Fibroblast of pulmonary artery (primary cell): Measurements from ENCODE around the gene GINS2.

ENCODE experiments used
- DNase-seq: peaks from one replicate; pipeline ENCODE4 v3.0.0-alpha.2; 2010; ENCODE audit warnings: low read depth
- H3K4me3 ChIP-seq: replicated peaks from 2 replicates; pipeline ENCODE4 v1.5.1; 2011; ENCODE audit warnings: low read depth, mild to moderate bottlenecking, control low read depth, low read length, moderate library complexity
- CTCF ChIP-seq: IDR thresholded peaks from 2 replicates; pipeline ENCODE4 v1.5.1; 2011; ENCODE audit warnings: mild to moderate bottlenecking, control low read depth, low read length, inconsistent platforms; ENCODE audit errors: missing control alignments

GINS2 gene

GRCh38 chr16:85673529-85674417 lies 15.0 kb downstream of the GINS2 start:
- no peak overlapping the region for H3K4me3 ChIP-seq
- peak; percentile 78 for DNase-seq
- TF ChIP-seq CTCF, result no peak

DNA sequence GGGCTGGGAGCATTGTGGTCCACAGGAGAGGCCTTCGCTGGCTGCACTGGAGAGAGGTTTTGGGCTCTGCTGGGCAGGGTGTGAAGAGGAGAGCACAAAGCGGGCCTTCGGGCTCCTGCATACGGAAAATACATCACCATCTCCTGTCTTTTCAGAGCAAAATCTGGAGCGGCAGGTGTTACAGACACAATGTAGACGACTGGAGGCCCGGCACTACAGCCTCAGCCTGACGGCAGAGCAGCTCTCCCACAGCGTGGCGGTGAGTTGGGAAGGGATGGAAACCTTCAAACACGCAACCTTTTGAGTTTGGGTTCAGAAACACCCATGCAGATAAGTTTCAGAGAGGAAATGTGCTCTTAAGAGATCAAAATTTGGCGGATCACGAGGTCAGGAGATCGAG lies 17.9 kb downstream of the GINS2 start:
- no peak for DNase-seq
- no peak overlapping the region for H3K4me3 ChIP-seq
- TF ChIP-seq CTCF, result no peak

GRCh38 chr16:85668676-85669424 lies 19.9 kb downstream of the GINS2 start:
- no peak overlapping the region for H3K4me3 ChIP-seq
- DNase-seq, result no peak
- no peak for TF ChIP-seq CTCF

DNA sequence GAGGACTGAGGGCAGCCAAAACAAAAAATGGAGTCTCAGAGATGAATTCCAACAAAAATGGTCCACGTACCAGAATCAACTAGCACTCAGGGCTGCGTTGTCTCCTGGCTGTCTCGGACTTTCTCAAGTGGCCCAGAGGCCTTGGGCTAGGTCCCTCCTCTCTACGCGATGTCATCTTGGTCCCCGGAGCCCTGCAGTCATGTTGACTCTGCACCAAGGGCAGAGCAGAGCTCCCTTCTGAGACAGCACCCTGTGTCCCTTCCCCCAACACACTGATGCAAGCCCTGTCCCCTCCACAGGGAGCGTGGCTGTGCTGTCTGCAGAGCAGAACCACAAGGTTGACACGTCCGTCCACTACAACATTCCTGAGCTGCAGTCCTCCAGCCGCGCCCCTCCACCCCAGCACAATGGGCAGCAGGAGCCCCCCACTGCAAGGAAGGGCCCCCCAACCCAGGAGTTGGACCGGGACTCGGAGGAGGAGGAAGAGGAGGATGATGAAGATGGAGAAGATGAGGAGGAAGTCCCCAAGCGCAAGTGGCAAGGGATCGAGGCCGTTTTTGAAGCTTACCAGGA lies 20.8 kb downstream of the GINS2 start:
- no peak for DNase-seq
- TF ChIP-seq CTCF, result no peak
- no peak overlapping the region for H3K4me3 ChIP-seq

DNA sequence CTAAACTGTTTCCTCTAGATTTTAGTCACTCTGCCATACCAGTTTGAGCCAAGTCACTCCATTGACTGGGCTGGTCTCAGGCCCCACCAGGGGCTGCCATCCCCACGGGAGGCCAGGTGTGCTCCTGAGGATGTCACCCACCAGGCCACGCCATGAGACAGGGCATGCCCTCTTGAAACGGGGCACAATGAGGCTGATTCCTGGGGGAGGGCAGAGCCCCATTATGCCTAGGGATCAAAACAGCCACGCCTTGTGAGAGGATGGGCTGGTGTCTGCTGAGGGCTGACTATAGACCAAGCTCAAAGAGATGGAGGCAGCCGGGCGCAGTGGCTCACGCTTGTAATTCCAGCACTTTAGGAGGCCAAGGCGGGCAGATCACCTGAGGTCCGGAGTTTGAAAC lies 21.5 kb downstream of the GINS2 start:
- TF ChIP-seq CTCF, result no peak
- no peak overlapping the region for H3K4me3 ChIP-seq
- DNase-seq, result no peak

DNA sequence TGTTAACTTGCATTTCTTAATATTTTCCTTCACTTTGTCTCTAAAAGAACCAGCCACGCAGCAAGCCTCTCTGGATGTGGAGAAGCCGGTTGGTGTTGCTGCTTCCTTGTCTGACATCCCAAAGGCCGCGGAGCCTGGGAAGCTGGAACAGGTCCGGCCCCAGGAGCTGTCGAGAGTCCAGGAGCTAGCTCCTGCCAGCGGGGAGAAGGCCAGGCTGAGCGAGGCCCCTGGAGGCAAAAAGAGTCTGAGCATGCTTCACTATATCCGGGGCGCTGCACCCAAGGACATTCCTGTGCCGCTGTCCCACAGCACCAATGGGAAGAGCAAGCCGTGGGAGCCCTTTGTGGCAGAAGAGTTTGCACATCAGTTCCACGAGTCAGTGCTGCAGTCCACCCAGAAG lies 22.8 kb downstream of the GINS2 start:
- H3K4me3 ChIP-seq, result no peak overlapping the region
- no peak for TF ChIP-seq CTCF
- no peak for DNase-seq
